ENCODE results near the gene ANKMY1.

The ANKMY1 gene

GRCh38 chr2:240467659-240468302 is 90.0 kb downstream of the ANKMY1 start:
- DNase-seq, result peak; percentile 32

- DNase-seq, result no peak
These were observed 90.6 kb downstream of the ANKMY1 start for GRCh38 chr2:240467149-240467642.

GRCh38 chr2:240466579-240467148 is 91.1 kb downstream of the ANKMY1 start:
- DNase-seq, result peak; percentile 34

GRCh38 chr2:240465765-240466578 is 91.8 kb downstream of the ANKMY1 start:
- DNase-seq, result peak; percentile 10

- peak; percentile 1 for DNase-seq
These were observed 92.5 kb downstream of the ANKMY1 start for GRCh38 chr2:240465268-240465764.

GRCh38 chr2:240464514-240465241 is 93.1 kb downstream of the ANKMY1 start:
- peak; percentile 7 for DNase-seq

- no peak for DNase-seq
These were observed 93.8 kb downstream of the ANKMY1 start for GRCh38 chr2:240463866-240464481.

GRCh38 chr2:240463274-240463865 is 94.4 kb downstream of the ANKMY1 start:
- no peak for DNase-seq

- DNase-seq, result no peak
These were observed 95.0 kb downstream of the ANKMY1 start for GRCh38 chr2:240462707-240463273.

- no peak for DNase-seq
These were observed 95.6 kb downstream of the ANKMY1 start for GRCh38 chr2:240462073-240462706.

GRCh38 chr2:240461471-240462072 is 96.2 kb downstream of the ANKMY1 start:
- no peak for DNase-seq

- no peak for DNase-seq
These were observed 96.9 kb downstream of the ANKMY1 start for GRCh38 chr2:240460781-240461431.

GRCh38 chr2:240460253-240460711 is 97.5 kb downstream of the ANKMY1 start:
- no peak for DNase-seq

GRCh38 chr2:240459401-240460252 is 98.2 kb downstream of the ANKMY1 start:
- DNase-seq, result peak; percentile 79

GRCh38 chr2:240458900-240459391 is 98.8 kb downstream of the ANKMY1 start:
- no peak for DNase-seq

GRCh38 chr2:240458044-240458899 is 99.5 kb downstream of the ANKMY1 start:
- no peak for DNase-seq

GRCh38 chr2:240457223-240458043 is 100.4 kb downstream of the ANKMY1 start:
- DNase-seq, result no peak

Data from retina (tissue), 1 donor.